PC-3 (cell line): Measurements from ENCODE around the gene AJAP1.

ENCODE experiments used
- CTCF ChIP-seq: fragments of 300-600 bp; sonication (generic); conservative IDR thresholded peaks from 2 replicates; pipeline ENCODE4 v1.5.1; 2017; ENCODE audit warnings: antibody characterized with exemption, low read depth, mild to moderate bottlenecking, low read length
- EZH2 ChIP-seq: fragments of 300-600 bp; sonication (generic); IDR thresholded peaks from one replicate; pipeline ENCODE4 v1.6.1; 2017; ENCODE audit warnings: antibody characterized with exemption, mild to moderate bottlenecking, low read length; ENCODE audit not compliant: unreplicated experiment

GRCh38 chr1:4830707-4831106, 176.3 kb downstream of the AJAP1 start:
- TF ChIP-seq CTCF (no peak), EZH2 (no peak)
